ENCODE data around the gene ROR2. TPM values are rescaled to one million over a fixed set of nuclear protein-coding genes. Genes with fewer than 3 reads are reported as not detected.
"Not testable (repeated sequence)": the region's sequence is repeated elsewhere in the genome, so short reads cannot be mapped to it uniquely, and the experiment has no call there.

ROR2 gene
- polyA plus RNA-seq, 2 donors: 1.7 to 3.6 TPM

DNA sequence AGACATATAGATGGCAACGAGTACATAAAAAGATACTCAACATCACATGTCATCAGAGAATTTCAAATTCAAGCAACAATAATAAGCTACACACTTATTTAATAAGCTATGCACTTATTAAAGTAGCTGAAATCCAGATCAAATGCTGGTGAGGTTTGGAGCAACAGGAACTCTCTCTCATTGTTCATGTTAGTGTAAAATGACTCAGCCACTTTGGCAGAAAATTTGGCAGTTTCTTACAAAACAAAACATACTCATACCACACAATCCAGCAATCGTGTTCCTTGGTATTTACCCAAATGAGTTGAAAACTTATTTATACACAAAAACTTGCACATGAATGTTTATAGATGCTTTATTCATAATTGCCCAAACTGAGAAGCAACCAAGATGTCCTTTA lies 394.9 kb downstream of the ROR2 start:
- Histone ChIP-seq H3K4me3 (ENCODE audit: low read depth in 1 of 2, low read length in 2 of 2) (no peak overlapping the region), H3K27me3 (ENCODE audit: control insufficient read depth in 1 of 2, insufficient read depth in 2 of 2, low read length in 2 of 2) (no peaks in the 10 kb centered on the region), H3K27ac (ENCODE audit: low read depth in 2 of 2, low read length in 1 of 2) (no peak overlapping the region), H3K4me1 (ENCODE audit: control insufficient read depth in 2 of 2, insufficient read depth in 2 of 2, low read length in 1 of 2) (no peaks in the 10 kb centered on the region), H3K9me3 (ENCODE audit: control insufficient read depth in 2 of 2, insufficient read depth in 1 of 2, low read depth in 1 of 2, low read length in 1 of 2) (no peaks in the 10 kb centered on the region), H3K36me3 (ENCODE audit: control insufficient read depth in 2 of 2, insufficient read depth in 2 of 2, low read length in 1 of 2) (no peaks in the 10 kb centered on the region)
- 56 to 60% methylated on average over 2 of the region's 2 CpGs for WGBS, 2 donors

DNA sequence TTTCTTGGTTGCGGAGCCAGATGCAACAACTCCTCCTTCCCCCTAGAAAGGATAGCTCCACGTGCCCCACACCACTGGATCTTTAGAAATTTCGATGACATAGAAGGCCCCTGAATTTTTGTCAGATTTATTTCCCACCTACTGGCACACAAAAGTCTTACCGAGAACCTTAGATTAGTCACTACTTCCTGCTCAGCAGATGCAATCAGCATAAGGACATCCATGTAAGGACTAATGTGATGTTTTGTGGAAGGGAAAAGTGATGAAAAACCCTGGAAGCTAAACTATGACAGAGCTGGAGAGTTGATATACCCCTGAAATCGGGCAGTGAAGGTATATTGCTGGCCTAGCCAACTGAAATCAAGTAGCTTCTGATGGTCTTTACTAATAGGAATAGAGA lies 400.9 kb downstream of the ROR2 start:
- H3K36me3 ChIP-seq (ENCODE audit: control insufficient read depth in 2 of 2, insufficient read depth in 2 of 2, low read length in 1 of 2): no peaks in the 10 kb centered on the region
- no peak overlapping the region for H3K27ac ChIP-seq (ENCODE audit: low read depth in 2 of 2, low read length in 1 of 2)

GRCh38 chr9:91547081-91547480 lies 402.9 kb downstream of the ROR2 start:
- 87 to 93% methylated on average over 2 of the region's 2 CpGs for WGBS, 2 donors

More for the DNA sequence above, 400.9 kb downstream of the ROR2 start:
- H3K27me3 ChIP-seq (ENCODE audit: control insufficient read depth in 1 of 2, insufficient read depth in 2 of 2, low read length in 2 of 2): no peaks in the 10 kb centered on the region
- no peaks in the 10 kb centered on the region for H3K4me1 ChIP-seq (ENCODE audit: control insufficient read depth in 2 of 2, insufficient read depth in 2 of 2, low read length in 1 of 2)
- H3K9me3 ChIP-seq (ENCODE audit: control insufficient read depth in 2 of 2, insufficient read depth in 1 of 2, low read depth in 1 of 2, low read length in 1 of 2): no peaks in the 10 kb centered on the region
- WGBS, 2 donors: 80 to 82% methylated on average over 5 of the region's 5 CpGs
- no peak overlapping the region for H3K4me3 ChIP-seq (ENCODE audit: low read depth in 1 of 2, low read length in 2 of 2)

DNA sequence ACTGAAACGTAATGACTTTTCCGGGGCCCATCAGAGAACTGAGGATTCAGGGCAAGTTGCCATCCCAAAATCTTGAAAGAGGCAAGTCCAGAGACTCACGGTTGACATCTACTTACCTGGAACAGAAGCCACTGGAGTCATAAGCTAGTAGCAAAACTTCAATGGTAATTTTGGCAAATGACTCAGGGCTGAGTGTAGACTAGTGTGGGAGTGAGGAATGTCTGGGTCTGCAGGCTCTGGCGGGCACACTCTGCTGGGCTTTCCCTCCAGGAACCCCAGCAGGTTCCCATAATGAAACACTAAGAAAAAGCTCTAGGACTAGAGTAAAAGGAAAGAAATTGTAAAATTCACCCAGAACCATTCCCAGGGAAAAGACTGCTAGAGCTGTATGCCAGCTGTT lies 403.5 kb downstream of the ROR2 start:
- no peaks in the 10 kb centered on the region for H3K27me3 ChIP-seq (ENCODE audit: control insufficient read depth in 1 of 2, insufficient read depth in 2 of 2, low read length in 2 of 2)
- H3K4me3 ChIP-seq (ENCODE audit: low read depth in 1 of 2, low read length in 2 of 2): no peak overlapping the region
- H3K36me3 ChIP-seq (ENCODE audit: control insufficient read depth in 2 of 2, insufficient read depth in 2 of 2, low read length in 1 of 2): no peaks in the 10 kb centered on the region
- no peaks in the 10 kb centered on the region for H3K9me3 ChIP-seq (ENCODE audit: control insufficient read depth in 2 of 2, insufficient read depth in 1 of 2, low read depth in 1 of 2, low read length in 1 of 2)
- no peaks in the 10 kb centered on the region for H3K4me1 ChIP-seq (ENCODE audit: control insufficient read depth in 2 of 2, insufficient read depth in 2 of 2, low read length in 1 of 2)
- WGBS, 2 donors: 51 to 75% methylated on average over 4 of the region's 4 CpGs
- H3K27ac ChIP-seq (ENCODE audit: low read depth in 2 of 2, low read length in 1 of 2): no peak overlapping the region

More at GRCh38 chr9:91547081-91547480, 402.9 kb downstream of the ROR2 start:
- Histone ChIP-seq H3K4me1 (ENCODE audit: control insufficient read depth in 2 of 2, insufficient read depth in 2 of 2, low read length in 1 of 2) (no peaks in the 10 kb centered on the region), H3K27me3 (ENCODE audit: control insufficient read depth in 1 of 2, insufficient read depth in 2 of 2, low read length in 2 of 2) (no peaks in the 10 kb centered on the region), H3K9me3 (ENCODE audit: control insufficient read depth in 2 of 2, insufficient read depth in 1 of 2, low read depth in 1 of 2, low read length in 1 of 2) (no peaks in the 10 kb centered on the region), H3K27ac (ENCODE audit: low read depth in 2 of 2, low read length in 1 of 2) (no peak overlapping the region), H3K36me3 (ENCODE audit: control insufficient read depth in 2 of 2, insufficient read depth in 2 of 2, low read length in 1 of 2) (no peaks in the 10 kb centered on the region), H3K4me3 (ENCODE audit: low read depth in 1 of 2, low read length in 2 of 2) (no peak overlapping the region)

GRCh38 chr9:91541734-91542133 lies 408.3 kb downstream of the ROR2 start:
- no peak overlapping the region for H3K27ac ChIP-seq (ENCODE audit: low read depth in 2 of 2, low read length in 1 of 2)
- WGBS, 2 donors: 74 to 77% methylated on average over 3 of the region's 3 CpGs
- no peaks in the 10 kb centered on the region for H3K4me1 ChIP-seq (ENCODE audit: control insufficient read depth in 2 of 2, insufficient read depth in 2 of 2, low read length in 1 of 2)
- H3K9me3 ChIP-seq (ENCODE audit: control insufficient read depth in 2 of 2, insufficient read depth in 1 of 2, low read depth in 1 of 2, low read length in 1 of 2): no peaks in the 10 kb centered on the region
- no peaks in the 10 kb centered on the region for H3K36me3 ChIP-seq (ENCODE audit: control insufficient read depth in 2 of 2, insufficient read depth in 2 of 2, low read length in 1 of 2)
- H3K4me3 ChIP-seq (ENCODE audit: low read depth in 1 of 2, low read length in 2 of 2): no peak overlapping the region
- no peaks in the 10 kb centered on the region for H3K27me3 ChIP-seq (ENCODE audit: control insufficient read depth in 1 of 2, insufficient read depth in 2 of 2, low read length in 2 of 2)

- not testable (repeated sequence) for H3K36me3 ChIP-seq (ENCODE audit: control insufficient read depth in 2 of 2, insufficient read depth in 2 of 2, low read length in 1 of 2); H3K4me1 ChIP-seq (ENCODE audit: control insufficient read depth in 2 of 2, insufficient read depth in 2 of 2, low read length in 1 of 2); H3K9me3 ChIP-seq (ENCODE audit: control insufficient read depth in 2 of 2, insufficient read depth in 1 of 2, low read depth in 1 of 2, low read length in 1 of 2); H3K4me3 ChIP-seq (ENCODE audit: low read depth in 1 of 2, low read length in 2 of 2); H3K27ac ChIP-seq (ENCODE audit: low read depth in 2 of 2, low read length in 1 of 2); H3K27me3 ChIP-seq (ENCODE audit: control insufficient read depth in 1 of 2, insufficient read depth in 2 of 2, low read length in 2 of 2)
- WGBS, 2 donors: 79 to 84% methylated on average over 4 of the region's 4 CpGs
Observed at GRCh38 chr9:91540506-91540905, 409.5 kb downstream of the ROR2 start.

DNA sequence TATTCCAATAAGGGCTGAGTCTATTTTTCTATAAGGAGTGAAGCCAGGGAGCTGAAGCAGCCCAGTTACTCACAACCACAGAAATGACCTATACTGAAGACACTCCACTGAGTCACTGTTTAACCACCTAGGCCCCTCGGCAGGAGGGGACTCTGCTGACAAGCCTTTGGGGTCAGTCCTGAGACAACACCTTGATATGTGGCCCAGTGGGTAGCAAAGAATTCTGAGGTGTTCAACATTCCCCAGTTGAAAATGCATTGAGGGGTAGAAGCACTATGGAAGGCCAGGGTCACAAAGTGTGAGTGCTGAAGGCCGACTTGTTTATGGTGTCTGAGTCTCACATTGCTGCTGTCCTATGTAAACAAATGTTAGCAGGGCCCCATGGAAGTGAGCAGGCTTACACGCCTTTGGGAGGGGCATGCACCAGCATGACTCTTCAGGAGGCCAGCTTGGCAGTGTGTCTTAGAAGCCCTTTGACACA lies 413.8 kb downstream of the ROR2 start:
- no peaks in the 10 kb centered on the region for H3K4me1 ChIP-seq (ENCODE audit: control insufficient read depth in 2 of 2, insufficient read depth in 2 of 2, low read length in 1 of 2)
- no peaks in the 10 kb centered on the region for H3K27me3 ChIP-seq (ENCODE audit: control insufficient read depth in 1 of 2, insufficient read depth in 2 of 2, low read length in 2 of 2)
- H3K4me3 ChIP-seq (ENCODE audit: low read depth in 1 of 2, low read length in 2 of 2): no peak overlapping the region
- no peak overlapping the region for H3K27ac ChIP-seq (ENCODE audit: low read depth in 2 of 2, low read length in 1 of 2)
- 26 to 31% methylated on average over 3 of the region's 3 CpGs for WGBS, 2 donors
- no peaks in the 10 kb centered on the region for H3K9me3 ChIP-seq (ENCODE audit: control insufficient read depth in 2 of 2, insufficient read depth in 1 of 2, low read depth in 1 of 2, low read length in 1 of 2)
- no peaks in the 10 kb centered on the region for H3K36me3 ChIP-seq (ENCODE audit: control insufficient read depth in 2 of 2, insufficient read depth in 2 of 2, low read length in 1 of 2)

- no peaks in the 10 kb centered on the region for H3K36me3 ChIP-seq (ENCODE audit: control insufficient read depth in 2 of 2, insufficient read depth in 2 of 2, low read length in 1 of 2)
- no peaks in the 10 kb centered on the region for H3K27me3 ChIP-seq (ENCODE audit: control insufficient read depth in 1 of 2, insufficient read depth in 2 of 2, low read length in 2 of 2)
- no peaks in the 10 kb centered on the region for H3K4me1 ChIP-seq (ENCODE audit: control insufficient read depth in 2 of 2, insufficient read depth in 2 of 2, low read length in 1 of 2)
- H3K4me3 ChIP-seq (ENCODE audit: low read depth in 1 of 2, low read length in 2 of 2): no peak overlapping the region
- H3K27ac ChIP-seq (ENCODE audit: low read depth in 2 of 2, low read length in 1 of 2): no peak overlapping the region
- no peaks in the 10 kb centered on the region for H3K9me3 ChIP-seq (ENCODE audit: control insufficient read depth in 2 of 2, insufficient read depth in 1 of 2, low read depth in 1 of 2, low read length in 1 of 2)
Observed at GRCh38 chr9:91534374-91534773, 415.7 kb downstream of the ROR2 start.

- Histone ChIP-seq H3K4me3 (ENCODE audit: low read depth in 1 of 2, low read length in 2 of 2) (no peak overlapping the region), H3K27ac (ENCODE audit: low read depth in 2 of 2, low read length in 1 of 2) (no peak overlapping the region), H3K9me3 (ENCODE audit: control insufficient read depth in 2 of 2, insufficient read depth in 1 of 2, low read depth in 1 of 2, low read length in 1 of 2) (no peaks in the 10 kb centered on the region), H3K36me3 (ENCODE audit: control insufficient read depth in 2 of 2, insufficient read depth in 2 of 2, low read length in 1 of 2) (no peaks in the 10 kb centered on the region), H3K4me1 (ENCODE audit: control insufficient read depth in 2 of 2, insufficient read depth in 2 of 2, low read length in 1 of 2) (no peaks in the 10 kb centered on the region), H3K27me3 (ENCODE audit: control insufficient read depth in 1 of 2, insufficient read depth in 2 of 2, low read length in 2 of 2) (peaks cover 0 to 2% of the 10 kb centered on the region in 2 donors)
- WGBS, 2 donors: 80 to 86% methylated on average over 7 of the region's 7 CpGs
Observed at GRCh38 chr9:91533382-91533781, 416.6 kb downstream of the ROR2 start.

- peaks cover 0 to 2% of the 10 kb centered on the region in 2 donors for H3K27me3 ChIP-seq (ENCODE audit: control insufficient read depth in 1 of 2, insufficient read depth in 2 of 2, low read length in 2 of 2)
- H3K4me3 ChIP-seq (ENCODE audit: low read depth in 1 of 2, low read length in 2 of 2): no peak overlapping the region
- H3K9me3 ChIP-seq (ENCODE audit: control insufficient read depth in 2 of 2, insufficient read depth in 1 of 2, low read depth in 1 of 2, low read length in 1 of 2): no peaks in the 10 kb centered on the region
- H3K36me3 ChIP-seq (ENCODE audit: control insufficient read depth in 2 of 2, insufficient read depth in 2 of 2, low read length in 1 of 2): no peaks in the 10 kb centered on the region
- H3K27ac ChIP-seq (ENCODE audit: low read depth in 2 of 2, low read length in 1 of 2): no peak overlapping the region
- WGBS, 2 donors: 76 to 79% methylated on average over 3 of the region's 3 CpGs
- no peaks in the 10 kb centered on the region for H3K4me1 ChIP-seq (ENCODE audit: control insufficient read depth in 2 of 2, insufficient read depth in 2 of 2, low read length in 1 of 2)
Observed at GRCh38 chr9:91532325-91532724, 417.7 kb downstream of the ROR2 start.
